RWPE2 (cell line): ENCODE data around the gene CD300LG.

Experiments used
- ATAC-seq: fragments of 200-7000 bp; cut with Tn5 transposase; 3 replicates; pipeline ENCODE4 v1.9.1; 2021; ENCODE audit warnings: low read depth
- DNase-seq: peaks from one replicate; pipeline ENCODE4 v3.0.0-alpha.2; 2020; ENCODE audit warnings: low spot score
- H3K27ac ChIP-seq: fragments of 450-650 bp; 2 replicates; pipeline ENCODE4 v1.5.1; 2017; ENCODE audit warnings: mild to moderate bottlenecking; ENCODE audit not compliant: poor library complexity, severe bottlenecking
- H3K27me3 ChIP-seq: fragments of 250-450 bp; sonication (Bioruptor Pico); 2 replicates; pipeline ENCODE4 v1.5.1; 2021; ENCODE audit warnings: mild to moderate bottlenecking, moderate library complexity; ENCODE audit not compliant: insufficient read depth, poor library complexity, severe bottlenecking
- H3K36me3 ChIP-seq: fragments of 250-450 bp; sonication (Bioruptor Pico); 2 replicates; pipeline ENCODE4 v1.5.1; 2020; ENCODE audit warnings: low read depth, mild to moderate bottlenecking, moderate library complexity
- H3K4me1 ChIP-seq: fragments of 250-450 bp; sonication (Bioruptor Pico); 2 replicates; pipeline ENCODE4 v1.5.1; 2021; ENCODE audit warnings: mild to moderate bottlenecking, moderate library complexity; ENCODE audit not compliant: insufficient read depth, poor library complexity, severe bottlenecking
- H3K4me3 ChIP-seq: fragments of 250-450 bp; sonication (Bioruptor Pico); 2 replicates; pipeline ENCODE4 v1.5.1; 2021; ENCODE audit warnings: mild to moderate bottlenecking, moderate library complexity; ENCODE audit not compliant: severe bottlenecking
- H3K9me3 ChIP-seq: fragments of 250-450 bp; sonication (Bioruptor Pico); 2 replicates; pipeline ENCODE4 v1.5.1; 2021; ENCODE audit warnings: mild to moderate bottlenecking, moderate library complexity; ENCODE audit not compliant: severe bottlenecking
- TF ChIP-seq, protein P1 (sequence below): fragments of 450-650 bp; IDR thresholded peaks from one replicate; pipeline ENCODE4 v1.5.1; 2017; ENCODE audit warnings: mild to moderate bottlenecking, moderate library complexity; ENCODE audit not compliant: poor library complexity, severe bottlenecking

The CD300LG gene

DNA sequence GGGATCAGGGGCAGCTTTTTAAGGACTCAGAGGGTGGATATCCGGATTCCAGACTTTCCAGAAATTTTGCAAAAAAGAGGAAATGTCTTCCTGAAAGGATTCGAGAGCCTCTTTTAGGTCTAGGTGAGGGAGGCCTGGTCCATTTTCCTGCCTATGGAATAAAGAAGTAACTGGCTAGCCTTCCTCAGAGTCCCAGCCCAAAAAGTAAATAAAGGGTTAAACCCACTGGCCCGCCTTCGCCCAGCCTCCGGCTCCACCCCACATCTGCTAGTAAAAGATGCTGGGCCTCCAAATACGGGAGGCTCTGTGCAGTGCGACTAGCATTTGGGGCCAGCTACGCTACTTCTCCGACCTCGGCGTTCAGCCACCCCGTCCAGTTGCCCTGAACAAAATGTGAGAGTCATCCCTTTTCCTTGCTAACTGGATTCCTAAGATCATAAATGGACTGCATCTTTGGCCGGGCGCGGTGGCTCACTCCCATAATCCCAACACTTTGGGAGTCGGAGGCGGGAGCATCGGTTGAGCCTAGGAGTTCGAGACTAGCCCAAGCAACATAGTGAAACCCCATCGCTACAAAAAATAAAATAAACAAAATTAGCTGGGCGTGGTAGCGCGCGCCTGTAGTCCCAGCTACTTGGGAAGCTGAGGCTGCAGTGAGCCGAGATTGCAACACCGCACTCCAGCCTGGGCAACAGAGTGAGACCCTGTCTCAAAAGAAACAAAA is 61.2 kb downstream of the CD300LG start:
- Histone ChIP-seq H3K9me3 (no peaks in the 10 kb centered on the region), H3K4me3 (peak overlapping the region; percentile 41), H3K27me3 (peaks cover 17% of the 10 kb centered on the region), H3K27ac (no peak overlapping the region), H3K36me3 (no peaks in the 10 kb centered on the region), H3K4me1 (peaks cover 4% of the 10 kb centered on the region)
- TF ChIP-seq, protein P1, sequence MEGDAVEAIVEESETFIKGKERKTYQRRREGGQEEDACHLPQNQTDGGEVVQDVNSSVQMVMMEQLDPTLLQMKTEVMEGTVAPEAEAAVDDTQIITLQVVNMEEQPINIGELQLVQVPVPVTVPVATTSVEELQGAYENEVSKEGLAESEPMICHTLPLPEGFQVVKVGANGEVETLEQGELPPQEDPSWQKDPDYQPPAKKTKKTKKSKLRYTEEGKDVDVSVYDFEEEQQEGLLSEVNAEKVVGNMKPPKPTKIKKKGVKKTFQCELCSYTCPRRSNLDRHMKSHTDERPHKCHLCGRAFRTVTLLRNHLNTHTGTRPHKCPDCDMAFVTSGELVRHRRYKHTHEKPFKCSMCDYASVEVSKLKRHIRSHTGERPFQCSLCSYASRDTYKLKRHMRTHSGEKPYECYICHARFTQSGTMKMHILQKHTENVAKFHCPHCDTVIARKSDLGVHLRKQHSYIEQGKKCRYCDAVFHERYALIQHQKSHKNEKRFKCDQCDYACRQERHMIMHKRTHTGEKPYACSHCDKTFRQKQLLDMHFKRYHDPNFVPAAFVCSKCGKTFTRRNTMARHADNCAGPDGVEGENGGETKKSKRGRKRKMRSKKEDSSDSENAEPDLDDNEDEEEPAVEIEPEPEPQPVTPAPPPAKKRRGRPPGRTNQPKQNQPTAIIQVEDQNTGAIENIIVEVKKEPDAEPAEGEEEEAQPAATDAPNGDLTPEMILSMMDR = no peak
- ATAC-seq = peak; percentile 40; the same call in 2 of the 3 replicates
- DNase-seq = no peak

DNA sequence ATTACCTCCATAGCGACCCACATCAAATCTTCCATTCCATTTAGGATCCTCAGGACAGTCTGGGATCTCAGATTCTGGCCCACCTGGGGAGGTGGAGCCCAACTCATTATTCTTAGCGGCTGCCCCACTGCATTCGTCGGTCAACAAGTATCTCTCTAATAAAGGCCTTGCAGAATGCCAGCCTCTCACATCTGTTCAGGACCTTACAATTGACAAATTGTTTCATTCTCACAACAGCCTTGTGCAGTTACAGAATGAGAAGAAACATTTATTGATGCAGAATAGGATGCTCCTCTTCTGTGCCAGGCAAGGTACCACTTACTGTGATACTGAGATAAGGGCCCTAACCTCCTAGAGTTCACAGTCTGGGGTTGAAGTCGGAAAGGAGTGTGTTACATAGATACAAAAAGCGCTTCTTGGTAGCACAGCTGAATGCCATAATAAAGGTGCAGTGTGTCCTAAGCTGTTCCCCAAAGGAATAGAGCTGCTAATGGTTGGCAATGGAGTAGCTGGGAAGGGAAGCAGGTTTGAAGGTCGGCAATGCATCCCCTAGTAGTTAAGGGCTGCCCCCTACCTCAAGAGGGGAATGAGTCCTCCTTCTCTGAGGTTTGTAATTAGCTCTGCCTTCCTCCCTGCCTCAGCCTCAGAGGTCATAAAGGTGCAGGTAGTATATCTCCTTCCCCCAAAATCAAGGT is 62.7 kb downstream of the CD300LG start:
- no peak for ATAC-seq
- Histone ChIP-seq H3K9me3 (no peaks in the 10 kb centered on the region), H3K4me1 (peaks cover 4% of the 10 kb centered on the region), H3K27ac (no peak overlapping the region), H3K27me3 (peaks cover 17% of the 10 kb centered on the region), H3K4me3 (no peak overlapping the region), H3K36me3 (no peaks in the 10 kb centered on the region)
- no peak for DNase-seq
- TF ChIP-seq, protein P1 = no peak

DNA sequence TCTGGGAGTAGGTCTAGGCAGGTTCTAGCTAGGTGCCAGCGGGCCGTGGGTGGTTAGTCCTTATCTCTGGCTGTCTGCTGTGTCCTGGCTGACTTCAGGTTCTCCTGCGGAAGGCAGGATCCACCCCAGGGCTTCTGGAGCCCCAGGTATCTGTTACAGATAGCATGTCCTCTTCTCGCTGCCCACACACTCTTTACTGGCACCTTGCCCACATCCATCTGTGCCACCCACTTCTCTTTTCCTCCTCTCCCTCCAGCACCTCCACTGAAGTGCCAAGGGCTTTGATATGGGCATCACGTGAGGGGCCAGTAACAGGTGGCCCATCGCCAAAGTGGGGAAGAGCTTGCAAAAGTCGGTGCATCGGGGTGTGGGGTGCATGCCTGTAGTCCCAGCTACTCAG is 64.9 kb downstream of the CD300LG start:
- no peaks in the 10 kb centered on the region for H3K9me3 ChIP-seq
- no peak overlapping the region for H3K27ac ChIP-seq
- TF ChIP-seq, protein P1 = no peak
- ATAC-seq = no peak
- H3K36me3 ChIP-seq = no peaks in the 10 kb centered on the region
- H3K27me3 ChIP-seq = peaks cover 24% of the 10 kb centered on the region
- DNase-seq = no peak
- H3K4me1 ChIP-seq = peaks cover 4% of the 10 kb centered on the region
- H3K4me3 ChIP-seq = no peak overlapping the region

DNA sequence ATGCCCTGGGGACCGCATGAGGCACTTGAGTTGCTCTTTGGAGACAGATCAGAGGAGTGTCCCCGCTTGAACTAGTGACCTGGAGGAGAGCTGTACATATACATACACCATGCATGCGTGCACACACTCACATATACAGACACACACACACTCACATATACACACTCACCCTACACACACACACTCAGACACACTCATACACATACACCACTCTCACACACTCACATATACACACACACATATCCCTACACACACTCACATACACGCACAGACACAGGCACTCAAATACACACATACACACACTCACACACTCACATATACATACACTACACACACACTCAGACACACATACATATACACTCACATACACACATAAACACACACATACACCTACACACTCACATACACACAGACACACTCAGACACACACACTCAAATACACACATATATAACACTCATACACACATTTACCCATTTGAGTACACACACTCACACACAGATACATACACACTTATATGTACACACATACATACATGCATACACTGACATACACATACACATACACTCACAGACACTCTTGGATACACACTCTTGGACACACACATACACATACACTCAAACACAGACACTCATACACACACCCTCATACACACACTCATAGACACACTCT is 65.8 kb downstream of the CD300LG start:
- H3K4me1 ChIP-seq = peaks cover 2% of the 10 kb centered on the region

More for the DNA sequence above, 65.8 kb downstream of the CD300LG start:
- ATAC-seq (no peak), DNase-seq (no peak)
- Histone ChIP-seq H3K4me3 (no peak overlapping the region), H3K27me3 (peaks cover 23% of the 10 kb centered on the region), H3K27ac (no peak overlapping the region), H3K9me3 (no peaks in the 10 kb centered on the region), H3K36me3 (no peaks in the 10 kb centered on the region)
- TF ChIP-seq, protein P1 = no peak
